Tibial nerve (tissue), 3 donors: ENCODE data around the gene TVP23B.

ENCODE experiments used
- POLR2A ChIP-seq, 2 donors: fragments of 450-650 bp; IDR thresholded peaks; one replicate each; pipeline ENCODE4 v1.6.1; 2017; ENCODE audit warnings: antibody characterized with exemption in 2 of 2, mild to moderate bottlenecking in 2 of 2, moderate library complexity in 2 of 2
- TF ChIP-seq, protein P1 (sequence below), 5 experiments: fragments of 200-600 bp in 3 of 5; fragments of 450-650 bp in 2 of 5; sonication (generic) in 3 of 5; IDR thresholded peaks; one replicate each; pipeline ENCODE4 v1.5.1; 2016 to 2019; ENCODE audit warnings: antibody characterized with exemption in 5 of 5, mild to moderate bottlenecking in 3 of 5, moderate library complexity in 2 of 5

GRCh38 chr17:18850679-18851078 is 69.7 kb downstream of the TVP23B start:
- TF ChIP-seq, protein P1, sequence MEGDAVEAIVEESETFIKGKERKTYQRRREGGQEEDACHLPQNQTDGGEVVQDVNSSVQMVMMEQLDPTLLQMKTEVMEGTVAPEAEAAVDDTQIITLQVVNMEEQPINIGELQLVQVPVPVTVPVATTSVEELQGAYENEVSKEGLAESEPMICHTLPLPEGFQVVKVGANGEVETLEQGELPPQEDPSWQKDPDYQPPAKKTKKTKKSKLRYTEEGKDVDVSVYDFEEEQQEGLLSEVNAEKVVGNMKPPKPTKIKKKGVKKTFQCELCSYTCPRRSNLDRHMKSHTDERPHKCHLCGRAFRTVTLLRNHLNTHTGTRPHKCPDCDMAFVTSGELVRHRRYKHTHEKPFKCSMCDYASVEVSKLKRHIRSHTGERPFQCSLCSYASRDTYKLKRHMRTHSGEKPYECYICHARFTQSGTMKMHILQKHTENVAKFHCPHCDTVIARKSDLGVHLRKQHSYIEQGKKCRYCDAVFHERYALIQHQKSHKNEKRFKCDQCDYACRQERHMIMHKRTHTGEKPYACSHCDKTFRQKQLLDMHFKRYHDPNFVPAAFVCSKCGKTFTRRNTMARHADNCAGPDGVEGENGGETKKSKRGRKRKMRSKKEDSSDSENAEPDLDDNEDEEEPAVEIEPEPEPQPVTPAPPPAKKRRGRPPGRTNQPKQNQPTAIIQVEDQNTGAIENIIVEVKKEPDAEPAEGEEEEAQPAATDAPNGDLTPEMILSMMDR (IDR thresholded peaks at IDR 0.05): no peak
- TF ChIP-seq POLR2A (IDR thresholded peaks at IDR 0.05): no peak
